Glutamatergic neuron (in vitro differentiated cells): ENCODE measurements around the gene NSUN4. TPM values are rescaled to one million over a fixed set of nuclear protein-coding genes. Genes with fewer than 3 reads are reported as not detected.

Source experiments
- DNase-seq: peaks from one replicate; pipeline ENCODE4 v3.0.0; 2022
- H3K27ac Mint-ChIP-seq: one replicate; pipeline ENCODE4 v1.8.0; 2020; ENCODE audit warnings: mild to moderate bottlenecking, mixed read lengths, inconsistent platforms; ENCODE audit not compliant: unreplicated experiment
- H3K27me3 Mint-ChIP-seq: one replicate; pipeline ENCODE4 v1.8.0; 2020; ENCODE audit warnings: mild to moderate bottlenecking, moderate library complexity, mixed read lengths, inconsistent platforms; ENCODE audit not compliant: unreplicated experiment
- H3K36me3 Mint-ChIP-seq: one replicate; pipeline ENCODE4 v1.8.0; 2020; ENCODE audit warnings: mild to moderate bottlenecking, mixed read lengths, inconsistent platforms; ENCODE audit not compliant: unreplicated experiment
- H3K4me1 Mint-ChIP-seq: one replicate; pipeline ENCODE4 v1.8.0; 2020; ENCODE audit warnings: mild to moderate bottlenecking, low read depth, mixed read lengths, inconsistent platforms; ENCODE audit not compliant: unreplicated experiment
- H3K4me3 Mint-ChIP-seq: one replicate; pipeline ENCODE4 v1.8.0; 2020; ENCODE audit warnings: mild to moderate bottlenecking, mixed read lengths, inconsistent platforms; ENCODE audit not compliant: unreplicated experiment
- H3K9me3 Mint-ChIP-seq: one replicate; pipeline ENCODE4 v1.8.0; 2020; ENCODE audit warnings: mild to moderate bottlenecking, moderate library complexity, mixed read lengths, inconsistent platforms; ENCODE audit not compliant: unreplicated experiment
- CTCF ChIP-seq: fragments of 200-600 bp; sonication (generic); IDR thresholded peaks from one replicate; pipeline ENCODE4 v1.5.0; 2021; ENCODE audit not compliant: partially characterized antibody, unreplicated experiment
- total RNA-seq: library from RNA; stranded (reverse); fragmentation: NEBNext Ultra II Directional; extraction: Animal tissue kit (Norgen Biotek cat#: 25700); gene quantifications from one replicate; pipeline ENCODE4 v1.2.1, GENCODE V29; 2021; ENCODE audit not compliant: unreplicated experiment

NSUN4 gene
- total RNA-seq, 1 donor from 2014 or later: 20.2 TPM

DNA sequence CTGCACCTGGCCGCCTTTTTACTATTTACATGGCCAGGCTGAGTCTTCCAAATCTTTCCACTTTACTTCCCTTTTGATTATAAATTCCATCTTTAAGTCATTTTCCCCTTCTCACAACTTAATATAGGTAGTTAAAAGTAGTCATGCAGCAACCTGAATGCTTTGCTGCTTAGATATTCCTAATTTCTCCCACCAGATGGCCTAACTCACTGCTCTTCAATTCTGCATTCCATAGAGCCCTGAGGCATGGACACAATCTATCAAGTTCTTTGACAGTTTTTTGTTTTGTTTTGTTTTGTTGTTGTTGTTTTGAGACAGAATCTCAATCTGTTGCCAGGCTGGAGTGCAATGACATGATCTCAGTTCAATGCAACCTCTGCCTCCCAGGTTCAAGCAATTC lies 31.8 kb downstream of the NSUN4 start:
- no peak for DNase-seq
- no peak overlapping the region for H3K4me3 Mint-ChIP-seq
- no peak for TF ChIP-seq CTCF
- H3K36me3 Mint-ChIP-seq: no peaks in the 10 kb centered on the region
- no peak overlapping the region for H3K27ac Mint-ChIP-seq
- H3K4me1 Mint-ChIP-seq: peaks cover 5% of the 10 kb centered on the region
- H3K27me3 Mint-ChIP-seq: peaks cover 1% of the 10 kb centered on the region
- H3K9me3 Mint-ChIP-seq: peaks cover 4% of the 10 kb centered on the region

DNA sequence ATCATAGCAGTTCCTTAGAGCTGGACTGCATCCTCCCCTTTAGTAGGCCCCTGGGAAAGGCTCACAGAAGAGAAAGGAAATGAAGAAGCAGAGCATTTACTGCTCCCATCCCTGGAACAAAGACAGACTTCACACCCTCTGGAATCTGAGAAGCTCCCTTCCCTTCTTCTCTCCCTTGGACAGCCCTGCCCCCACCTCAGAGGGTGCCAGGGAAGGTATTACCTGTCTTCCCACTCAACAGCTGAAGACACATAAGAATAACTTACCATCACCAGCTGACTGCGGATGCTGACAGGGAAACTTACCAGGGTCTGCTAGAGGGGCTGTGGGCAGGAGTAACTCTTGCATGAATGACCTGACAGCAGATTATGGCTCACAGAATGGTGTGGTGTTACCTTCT lies 39.4 kb downstream of the NSUN4 start:
- Mint-ChIP-seq H3K4me1 (no peaks in the 10 kb centered on the region), H3K4me3 (no peak overlapping the region), H3K9me3 (peaks cover 4% of the 10 kb centered on the region), H3K27ac (no peak overlapping the region), H3K36me3 (peaks cover 5% of the 10 kb centered on the region), H3K27me3 (peaks cover 2% of the 10 kb centered on the region)
- DNase-seq: no peak
- TF ChIP-seq CTCF: no peak

- no peaks in the 10 kb centered on the region for H3K4me1 Mint-ChIP-seq
- no peak for DNase-seq
- H3K4me3 Mint-ChIP-seq: no peak overlapping the region
- H3K9me3 Mint-ChIP-seq: peaks cover 4% of the 10 kb centered on the region
- no peak for TF ChIP-seq CTCF
- H3K27me3 Mint-ChIP-seq: peaks cover 2% of the 10 kb centered on the region
- no peak overlapping the region for H3K27ac Mint-ChIP-seq
- peaks cover 5% of the 10 kb centered on the region for H3K36me3 Mint-ChIP-seq
Observed at GRCh38 chr1:46380508-46380907, 39.9 kb downstream of the NSUN4 start.

- TF ChIP-seq CTCF: no peak
- DNase-seq: no peak
- Mint-ChIP-seq H3K27me3 (peaks cover 18% of the 10 kb centered on the region), H3K27ac (no peak overlapping the region), H3K9me3 (peaks cover 9% of the 10 kb centered on the region), H3K36me3 (peaks cover 12% of the 10 kb centered on the region), H3K4me3 (peak overlapping the region; percentile 67), H3K4me1 (no peaks in the 10 kb centered on the region)
Observed at GRCh38 chr1:46393510-46393909, 52.9 kb downstream of the NSUN4 start.

- no peaks in the 10 kb centered on the region for H3K4me1 Mint-ChIP-seq
- peaks cover 12% of the 10 kb centered on the region for H3K36me3 Mint-ChIP-seq
- H3K27ac Mint-ChIP-seq: no peak within 1 kb of the TSS
- peak within 1 kb of the TSS; percentile 75 for H3K4me3 Mint-ChIP-seq
- no peak for TF ChIP-seq CTCF
- H3K9me3 Mint-ChIP-seq: peaks cover 9% of the 10 kb centered on the region
- H3K27me3 Mint-ChIP-seq: peaks cover 18% of the 10 kb centered on the region
- peak; percentile 74 for DNase-seq
Observed at GRCh38 chr1:46394108-46394871, 53.7 kb downstream of the NSUN4 start, which contains the start of gene FAAH. TSS of gene FAAH (plus strand) at chr1:46394317. CDS start at chr1:46394349, 32 bp downstream.
